Fibroblast of skin of scalp (primary cell): ENCODE results near the gene MSANTD1.
"Not testable (repeated sequence)": the region's sequence is repeated elsewhere in the genome, so short reads cannot be mapped to it uniquely, and the experiment has no call there.

Experiments used
- DNase-seq: peaks from one replicate; pipeline ENCODE4 v3.0.0-alpha.2; 2013

MSANTD1 gene

DNA sequence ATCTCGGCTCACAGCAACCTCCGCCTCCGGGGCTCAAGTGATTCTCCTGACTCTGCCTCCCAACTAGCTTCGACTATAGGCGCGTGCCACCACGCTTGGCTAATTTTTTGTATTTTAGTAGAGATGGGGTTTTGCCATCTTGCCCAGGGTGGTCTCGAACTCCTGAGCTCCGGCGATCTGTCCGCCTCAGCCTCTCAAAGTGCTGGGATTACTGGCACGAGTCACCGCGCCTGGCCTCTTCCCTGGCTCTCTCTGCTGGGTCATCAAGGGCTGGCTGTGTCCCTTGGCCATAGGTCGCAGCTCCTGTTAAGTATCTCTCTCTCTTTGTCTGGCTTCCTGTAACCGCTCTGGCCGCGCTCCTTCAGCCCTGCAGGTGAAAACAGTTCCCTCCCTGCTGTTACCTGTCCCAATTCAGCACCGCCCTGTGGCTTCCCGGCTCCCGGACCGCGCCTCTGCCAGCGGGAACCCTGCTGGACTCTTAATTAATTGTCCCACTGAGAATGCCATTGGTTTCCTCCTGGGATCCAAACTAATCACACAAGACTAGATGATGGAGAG lies 42.5 kb downstream of the MSANTD1 start:
- no peak for DNase-seq

DNA sequence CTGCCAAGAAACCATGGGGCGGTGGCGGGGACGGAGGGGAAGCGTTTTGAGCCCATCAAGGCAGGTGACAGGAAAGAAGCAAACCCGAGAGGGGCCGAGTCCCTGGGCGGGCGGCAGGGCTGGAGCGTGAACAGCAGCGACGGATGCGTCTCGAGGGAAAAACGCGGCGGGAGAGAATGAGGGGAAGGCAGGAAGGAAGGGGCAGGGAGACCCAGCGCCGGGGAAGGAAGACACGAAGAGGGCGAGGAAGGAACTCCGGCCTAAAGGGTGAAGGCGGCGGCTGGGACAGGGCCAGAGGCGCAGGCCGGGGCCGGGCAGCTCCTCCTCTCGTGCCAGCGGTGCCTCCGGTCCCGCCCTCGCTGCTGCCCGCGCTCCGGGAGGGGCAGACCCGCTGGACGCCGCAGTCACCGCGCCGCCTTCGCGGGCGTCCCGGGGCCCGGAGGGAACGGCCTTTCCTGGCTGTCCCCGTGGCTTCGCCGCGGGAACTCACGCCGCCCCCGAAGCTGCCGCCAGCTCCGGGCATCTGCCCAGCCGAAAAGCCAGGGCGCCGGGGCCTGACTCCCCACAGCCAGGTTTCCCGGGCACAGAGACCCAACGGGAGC lies 43.1 kb downstream of the MSANTD1 start:
- peak; percentile 41 for DNase-seq

DNA sequence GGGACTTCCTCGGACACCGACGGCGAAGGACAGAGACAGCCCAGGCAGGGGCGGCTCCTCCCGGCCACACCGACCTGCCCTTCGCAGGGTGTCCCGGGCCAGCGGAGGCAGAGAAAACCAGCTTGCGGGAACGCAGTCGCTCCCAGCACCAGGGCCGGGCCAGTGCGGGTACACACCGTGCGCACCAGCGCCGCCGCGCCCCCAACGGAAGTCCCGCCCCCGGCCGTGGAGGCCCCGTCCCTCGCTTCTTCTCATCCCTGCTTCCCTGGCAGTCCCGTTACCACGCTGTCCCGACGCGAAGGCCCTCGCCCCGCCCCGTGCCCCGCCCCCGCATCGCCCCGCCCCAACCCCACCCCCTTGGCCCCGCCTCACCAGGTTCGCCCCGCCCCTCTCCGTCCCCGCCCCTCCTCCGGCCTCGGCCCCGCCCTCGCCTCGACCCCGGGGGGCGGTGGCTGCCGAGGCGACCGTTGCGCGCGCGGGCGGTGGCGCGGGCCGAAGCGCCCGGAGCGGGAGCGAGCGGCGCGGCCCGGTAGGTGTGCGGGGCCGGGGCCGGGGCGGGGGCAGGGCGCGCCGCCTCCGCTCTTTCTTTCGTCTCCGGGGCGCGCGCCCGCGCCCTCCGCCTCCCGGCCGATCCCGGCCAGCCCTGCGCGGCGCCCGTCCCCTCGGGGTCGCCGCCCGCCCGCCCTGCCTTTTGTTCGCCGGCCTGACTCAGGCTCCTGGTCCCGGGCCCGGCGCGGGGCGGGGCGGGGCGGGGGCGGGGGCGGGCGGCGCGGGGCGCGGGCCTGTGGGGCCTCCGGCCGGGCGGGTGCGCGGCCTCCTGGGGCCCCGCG lies 43.8 kb downstream of the MSANTD1 start, which contains the start of gene RGS12:
Gene RGS12 (plus strand): TSS at position 451 of the 830 bp plus-strand sequence. CDS start 23,150 bp downstream, outside the sequence.
- DNase-seq = peak; percentile 94

DNA sequence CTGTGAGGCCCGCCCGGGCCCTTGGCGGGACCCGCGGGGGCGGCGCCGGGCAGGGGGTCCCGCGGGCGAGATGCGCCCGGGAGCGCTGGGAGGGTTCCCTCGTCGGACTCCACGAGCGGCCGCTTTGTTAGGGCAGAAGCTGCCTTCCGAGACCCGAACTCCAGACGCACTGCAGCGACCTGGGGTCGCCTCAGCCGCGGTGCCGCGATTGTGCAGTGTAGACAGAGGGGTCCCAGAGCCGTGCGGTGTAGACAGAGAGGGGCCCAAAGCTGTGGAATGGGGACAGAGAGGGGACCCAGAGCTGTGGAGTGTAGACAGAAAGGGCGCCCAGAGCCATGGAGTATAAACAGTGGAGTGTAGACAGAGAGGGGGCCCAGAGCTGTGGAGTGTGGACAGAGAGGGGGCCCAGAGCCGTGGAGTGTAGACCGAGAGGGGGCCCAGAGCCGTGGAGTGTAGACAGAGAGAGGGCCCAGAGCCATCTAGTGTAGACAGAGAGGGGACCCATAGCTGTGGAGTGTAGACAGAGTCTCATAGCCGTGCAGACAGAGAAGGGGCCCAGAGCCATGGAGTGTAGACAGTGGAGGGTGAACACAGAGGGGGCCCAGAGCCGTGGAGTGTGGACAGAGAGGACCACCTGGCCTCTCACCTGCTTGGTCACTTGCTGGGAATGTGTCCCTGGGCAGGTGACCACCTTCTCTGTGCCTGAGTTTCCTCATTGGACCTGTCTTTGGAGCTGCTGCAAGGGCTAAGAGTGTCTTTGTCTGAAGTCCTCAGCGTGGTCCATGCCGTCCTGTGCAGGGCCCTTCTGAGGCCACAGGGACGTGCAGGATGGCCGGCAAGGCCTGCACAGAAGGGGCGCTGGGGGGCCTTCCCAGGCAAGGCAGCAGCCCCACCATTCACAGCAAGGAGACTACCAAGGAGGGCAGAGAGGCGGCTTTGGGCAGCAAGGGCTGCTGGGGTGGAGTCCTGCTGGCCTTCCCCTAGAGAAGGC lies 44.7 kb downstream of the MSANTD1 start:
- DNase-seq = no peak

DNA sequence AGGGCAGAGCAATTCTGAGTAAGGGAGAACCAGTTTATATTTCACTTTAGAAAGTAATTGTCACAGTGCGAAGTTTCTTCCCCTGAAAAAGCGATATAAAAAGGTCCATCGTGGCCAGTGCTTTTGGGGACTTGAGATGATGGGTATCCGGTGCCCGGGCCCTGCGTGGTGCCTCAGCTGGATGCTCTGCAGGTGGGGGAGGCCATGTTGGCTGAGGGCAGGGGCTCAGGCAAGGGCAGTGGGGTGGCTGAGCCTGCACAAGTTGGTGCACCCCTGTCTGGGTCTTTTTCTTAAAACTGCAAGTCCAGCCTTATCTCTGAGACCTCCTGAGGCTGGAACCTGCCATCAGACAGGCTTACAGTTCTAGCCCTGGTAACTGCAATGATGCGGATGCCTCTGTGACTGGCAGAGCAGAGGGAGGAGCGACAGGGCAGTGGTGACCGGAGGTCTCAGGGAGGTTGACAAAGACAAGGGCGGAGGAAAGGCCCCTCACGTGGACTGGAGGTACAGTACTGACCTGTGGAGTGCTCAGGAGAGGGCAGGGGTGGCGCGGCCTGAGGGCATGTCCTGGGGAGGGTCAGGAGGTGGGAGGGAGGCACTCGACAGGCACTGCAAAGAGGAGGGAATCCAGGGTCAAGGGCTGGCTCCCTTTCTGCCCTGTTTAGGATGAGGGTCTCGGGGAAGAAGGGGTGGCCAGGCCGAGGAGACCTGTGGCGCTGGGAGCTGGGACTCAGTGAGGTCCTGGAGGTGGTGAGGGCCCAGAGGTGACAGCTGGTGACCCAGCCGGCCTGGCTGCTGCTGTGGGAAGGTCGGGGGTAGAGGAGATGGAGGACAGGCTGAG lies 45.7 kb downstream of the MSANTD1 start:
- no peak for DNase-seq

DNA sequence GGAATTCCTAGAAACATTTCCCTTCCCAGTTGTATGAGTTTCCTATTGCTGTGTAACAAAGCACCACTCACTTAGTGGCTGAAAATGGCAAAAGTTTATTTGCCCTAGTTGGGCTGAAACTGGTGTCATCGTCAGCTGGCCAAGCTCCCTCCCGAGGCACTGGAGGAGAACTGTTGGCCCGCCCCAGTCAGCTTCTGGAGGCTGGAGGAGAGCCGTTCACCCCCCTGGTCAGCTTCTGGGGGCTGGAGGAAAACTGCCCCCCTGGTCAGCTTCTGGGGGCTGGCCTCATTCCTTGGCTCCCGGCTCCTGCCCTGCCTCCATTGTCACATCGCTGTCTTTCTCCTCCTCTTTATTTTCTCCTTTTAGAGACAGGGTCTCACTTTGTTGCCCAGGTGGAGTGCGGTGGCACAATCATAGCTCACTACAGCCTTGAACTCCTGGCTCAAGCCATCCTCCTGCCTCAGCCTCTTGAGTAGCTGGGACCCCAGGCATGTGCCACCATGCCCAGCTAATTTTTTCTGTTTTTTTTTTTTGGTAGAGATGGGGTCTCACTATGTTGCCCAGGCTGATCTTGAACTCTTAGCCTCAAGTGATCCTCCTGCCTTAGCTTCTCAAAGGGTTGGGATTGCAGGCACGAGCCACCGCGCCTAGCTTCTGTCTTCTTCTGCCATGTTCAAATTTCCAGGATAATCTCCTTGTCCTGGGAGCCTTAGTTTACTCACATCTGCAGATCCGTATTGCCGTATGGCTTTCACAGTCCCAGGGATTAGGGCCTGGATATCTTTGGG lies 47.1 kb downstream of the MSANTD1 start:
- no peak for DNase-seq

DNA sequence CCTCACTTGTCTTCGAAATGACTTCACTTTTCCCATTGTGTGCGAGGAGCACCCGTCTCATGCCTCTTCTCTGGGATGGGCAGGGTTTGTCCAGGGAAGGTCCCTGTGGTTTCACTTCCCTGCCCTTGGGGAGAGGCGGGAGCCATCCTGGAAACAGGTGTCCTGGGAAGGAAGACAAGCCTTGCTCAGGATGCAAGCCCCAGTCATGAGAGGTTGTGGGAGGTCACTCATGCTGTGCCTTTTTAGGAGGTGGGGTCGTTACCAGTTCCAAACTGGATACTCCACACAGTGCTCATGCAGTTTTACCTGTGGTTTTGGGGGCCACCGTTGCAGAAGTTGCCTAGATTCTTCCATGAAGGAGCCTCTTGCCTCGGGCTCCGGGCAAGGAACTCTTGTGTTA lies 47.7 kb downstream of the MSANTD1 start:
- no peak for DNase-seq

DNA sequence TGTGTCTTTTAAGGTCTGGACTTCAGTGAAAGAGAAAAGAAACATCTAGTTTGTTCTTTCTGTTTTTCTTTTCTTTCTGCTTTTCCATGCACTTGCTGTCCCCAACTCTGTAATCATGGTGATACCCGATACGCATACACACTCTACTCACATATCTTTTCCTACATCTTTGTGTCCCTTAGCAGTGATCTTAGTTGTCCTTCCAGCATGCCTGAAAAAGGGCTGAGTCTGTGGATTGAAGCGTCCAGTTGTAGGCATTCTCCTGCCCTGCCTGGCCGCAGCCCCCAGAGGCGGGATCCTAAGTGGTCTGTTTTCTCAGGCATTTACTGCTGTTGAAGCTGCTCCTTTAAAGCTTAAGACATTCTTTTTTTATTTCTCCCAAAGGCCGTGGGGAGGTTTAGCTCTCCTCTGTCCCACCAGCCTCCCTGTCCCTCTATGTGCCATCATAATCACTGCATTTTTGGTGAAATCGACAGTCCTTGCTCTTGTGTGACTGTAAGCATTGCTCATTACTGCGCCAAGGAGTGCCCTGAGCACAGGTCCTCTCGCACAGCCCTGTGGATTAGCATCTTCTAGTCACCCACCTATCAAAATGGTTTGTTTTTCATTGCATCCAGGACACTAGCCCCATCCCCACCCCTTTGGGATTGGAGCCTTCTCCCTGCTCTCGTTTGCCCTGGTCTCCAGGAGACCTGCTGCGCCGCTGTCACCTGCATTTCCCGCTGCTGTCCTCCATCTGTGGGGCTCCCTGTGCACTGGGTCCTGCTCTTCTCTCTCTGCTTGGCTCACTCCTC lies 48.3 kb downstream of the MSANTD1 start:
- DNase-seq = no peak

DNA sequence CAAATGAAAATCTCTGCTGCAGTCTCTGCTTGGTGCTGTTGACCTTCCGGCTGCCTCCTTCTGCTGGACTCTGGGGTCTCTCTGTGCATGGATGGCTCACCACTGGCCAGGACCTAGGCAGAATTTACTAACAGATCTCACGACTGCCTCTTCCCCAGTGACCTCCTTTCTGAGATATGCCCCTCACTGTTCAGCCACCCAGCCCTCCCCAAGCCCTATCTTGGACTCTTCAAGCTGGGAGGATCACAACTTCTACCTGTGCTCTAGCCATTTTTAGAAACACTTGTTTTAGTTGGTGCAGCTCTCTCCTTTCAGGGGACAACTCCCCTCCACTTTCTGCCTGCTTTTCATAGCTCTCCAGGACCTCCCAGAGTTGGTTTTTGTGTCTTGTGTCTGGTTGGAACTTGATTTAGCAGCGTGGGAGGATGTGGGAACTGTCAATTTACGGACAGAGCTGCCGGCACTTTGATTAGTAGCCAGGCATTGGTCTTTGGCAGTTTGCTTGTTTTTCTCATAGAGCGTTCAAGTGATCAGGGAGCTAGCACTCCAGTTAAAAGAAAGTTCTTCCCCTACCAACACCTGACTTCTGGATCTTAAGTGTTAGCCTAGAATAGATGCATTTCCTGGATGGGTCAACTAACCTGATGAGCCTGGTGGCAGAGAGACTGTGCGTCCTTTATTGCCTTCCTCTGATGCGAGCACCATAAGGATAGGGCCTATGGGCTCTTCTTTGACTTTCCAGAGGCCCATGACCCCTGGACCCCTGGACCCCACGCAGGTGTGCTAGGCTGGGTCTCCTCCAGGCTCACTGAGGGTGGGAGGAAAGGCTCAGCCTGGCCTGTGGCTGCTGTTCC lies 50.4 kb downstream of the MSANTD1 start:
- no peak for DNase-seq

DNA sequence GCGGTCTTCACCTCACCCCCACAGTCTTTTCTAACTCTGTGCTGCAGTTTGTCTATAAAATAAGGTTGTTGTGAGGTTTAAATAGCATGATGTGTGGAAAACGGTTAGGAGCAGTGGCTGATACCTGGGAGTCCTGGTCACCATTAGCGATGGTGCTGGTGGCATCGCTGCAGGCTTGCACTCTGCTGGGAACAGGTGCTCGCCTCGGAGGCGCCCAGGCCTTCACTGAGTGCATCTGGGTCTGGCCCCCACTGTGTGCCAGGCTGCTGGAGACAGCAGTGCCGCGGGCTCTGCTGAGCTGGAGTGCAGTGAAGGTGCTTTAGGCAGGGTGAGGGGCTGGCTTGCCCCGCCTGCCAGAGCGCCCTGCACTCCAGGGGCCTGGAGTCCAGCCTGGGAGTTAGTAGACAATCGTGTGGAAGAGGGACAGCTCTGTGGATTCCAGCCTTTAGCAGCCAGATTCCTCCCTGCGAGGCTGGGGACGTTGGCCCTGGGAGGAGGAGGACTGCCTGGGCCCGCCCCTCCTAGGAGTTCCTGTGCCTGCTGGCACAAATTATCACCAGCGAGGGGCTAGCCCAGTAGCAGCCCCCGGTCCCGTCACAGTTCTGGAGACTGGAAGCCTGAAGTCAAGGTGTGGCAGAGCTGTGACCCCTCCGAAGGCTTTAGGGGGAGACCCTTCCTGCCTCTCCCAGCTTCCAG lies 51.2 kb downstream of the MSANTD1 start:
- no peak for DNase-seq

DNA sequence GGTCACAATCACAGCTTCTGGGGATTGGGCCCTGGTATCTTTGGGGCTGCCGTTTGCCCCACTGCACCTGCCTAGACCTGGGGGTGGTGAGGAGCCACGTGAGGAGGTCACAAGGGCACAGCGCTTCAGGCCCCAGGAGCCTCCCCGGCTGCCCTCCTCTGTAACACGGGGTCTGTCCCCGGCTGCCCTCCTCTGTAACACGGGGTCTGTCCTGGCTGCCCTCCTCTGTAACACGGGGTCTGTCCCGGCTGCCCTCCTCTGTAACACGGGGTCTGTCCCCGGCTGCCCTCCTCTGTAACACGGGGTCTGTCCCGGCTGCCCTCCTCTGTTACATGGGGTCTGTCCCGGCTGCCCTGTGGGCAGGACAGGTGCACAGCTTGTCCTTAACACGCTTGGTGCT lies 51.9 kb downstream of the MSANTD1 start:
- not testable (repeated sequence) for DNase-seq

DNA sequence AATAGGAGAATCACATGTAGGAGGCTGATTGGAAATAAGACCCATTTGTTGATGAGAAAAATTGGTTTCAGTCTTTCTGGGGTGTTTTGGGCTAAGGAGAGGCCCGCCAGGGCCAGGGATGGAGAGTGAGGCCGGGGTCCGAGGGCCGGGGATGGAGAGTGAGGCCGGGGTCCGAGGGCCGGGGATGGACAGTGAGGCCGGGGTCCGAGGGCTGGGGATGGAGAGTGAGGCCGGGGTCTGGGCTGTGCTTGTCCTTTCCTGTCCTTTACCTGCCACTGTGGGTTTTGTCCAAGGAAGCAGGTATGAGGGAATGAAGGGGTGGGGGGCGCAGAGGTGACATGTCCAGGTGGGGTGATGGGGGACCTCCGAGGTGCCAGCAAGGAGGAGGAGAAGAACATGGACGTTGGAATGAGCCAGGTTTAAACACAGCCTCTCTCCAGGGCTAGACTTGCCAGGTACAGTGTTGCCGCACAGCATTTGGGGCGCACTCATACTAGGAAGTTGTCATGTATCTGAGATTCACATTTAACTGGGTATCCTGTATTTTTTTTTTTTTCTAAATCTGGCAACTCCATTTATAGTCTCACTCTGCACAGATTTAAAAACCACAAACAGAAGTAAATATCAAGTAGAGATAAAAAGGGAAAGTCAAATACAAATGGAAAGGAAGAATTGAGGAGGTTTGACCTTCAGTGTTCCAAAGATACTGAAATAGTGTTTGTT lies 52.7 kb downstream of the MSANTD1 start:
- DNase-seq = no peak

DNA sequence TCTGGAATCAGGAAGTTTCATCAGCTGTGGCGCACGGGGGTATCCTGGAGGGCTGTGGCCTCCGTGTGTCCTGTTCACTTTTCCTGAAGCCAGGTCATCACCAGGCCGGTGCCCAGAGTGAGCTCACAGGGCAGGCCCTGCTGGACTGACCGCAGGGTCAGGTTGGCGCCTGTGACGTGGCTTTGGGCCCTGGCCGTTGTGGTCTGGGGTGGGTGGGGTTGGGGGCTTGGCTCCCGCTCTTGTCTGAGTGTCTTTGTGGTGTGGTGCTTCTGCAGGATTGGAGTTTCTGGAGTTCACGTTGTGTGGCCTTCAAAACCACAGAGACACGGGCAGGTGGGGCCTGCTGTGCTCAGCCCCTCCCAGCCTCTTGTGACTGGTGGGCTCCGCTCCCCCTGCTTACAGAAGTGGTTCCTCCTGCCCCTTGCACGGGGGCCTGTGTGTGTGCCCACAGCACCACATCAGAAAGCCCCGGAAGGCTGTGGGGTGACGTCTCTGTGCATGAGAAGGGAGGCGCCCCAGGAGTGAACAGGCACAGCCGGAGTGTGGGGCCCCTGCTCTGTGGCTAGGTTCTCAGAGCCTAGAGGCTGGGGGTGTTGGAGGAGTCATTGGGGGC lies 53.3 kb downstream of the MSANTD1 start:
- DNase-seq = no peak

DNA sequence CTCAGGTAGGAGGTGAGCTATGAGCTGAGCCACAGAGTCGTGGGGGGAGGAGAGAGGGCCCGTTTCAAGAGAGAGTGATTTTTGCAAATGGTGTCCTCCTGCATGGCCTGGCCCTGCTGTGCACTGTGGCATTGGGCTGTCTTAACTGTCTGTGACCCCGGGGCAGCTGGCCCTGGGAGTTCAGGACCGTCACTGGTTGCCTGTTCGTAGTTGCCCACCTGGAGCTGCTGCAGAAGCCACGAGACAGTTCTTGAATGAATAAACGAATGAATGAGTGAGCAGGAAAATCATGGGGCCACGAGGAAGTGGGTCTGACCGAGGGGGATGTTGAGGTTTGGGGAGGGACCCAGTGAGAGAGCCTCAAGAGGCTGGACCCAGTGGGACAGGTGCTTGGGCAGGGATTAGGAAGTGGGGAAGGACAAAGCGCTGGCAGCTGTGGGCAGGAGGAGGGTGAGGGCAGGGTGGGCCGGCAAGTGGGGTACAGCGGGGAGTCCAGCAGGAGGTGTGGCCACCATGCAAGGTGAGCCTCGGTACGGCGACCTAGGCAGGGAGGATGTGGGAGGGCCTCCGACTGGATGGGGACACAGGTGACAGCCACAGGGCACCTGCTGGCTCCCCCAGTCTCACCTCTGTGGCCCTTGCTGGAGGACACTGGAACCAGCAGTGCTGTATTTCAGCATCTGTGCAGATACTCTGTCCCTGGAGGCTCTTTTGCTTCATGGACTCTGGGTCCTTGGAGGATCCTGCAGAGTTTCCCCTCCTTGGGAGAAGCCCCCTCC lies 54.0 kb downstream of the MSANTD1 start:
- DNase-seq = no peak

DNA sequence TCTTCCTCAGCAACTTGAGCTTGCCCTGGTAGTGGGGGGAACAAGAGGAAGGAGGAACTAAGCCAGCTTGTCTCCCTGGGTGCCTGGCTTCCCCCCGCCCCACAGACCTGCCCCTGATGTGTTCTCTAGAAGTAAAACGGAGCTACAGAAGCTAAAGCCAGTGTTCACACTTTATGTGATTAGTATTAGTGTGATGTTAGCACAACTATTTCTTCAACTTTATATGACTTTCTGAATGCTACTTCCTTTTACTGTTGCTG lies 54.5 kb downstream of the MSANTD1 start:
- no peak for DNase-seq

DNA sequence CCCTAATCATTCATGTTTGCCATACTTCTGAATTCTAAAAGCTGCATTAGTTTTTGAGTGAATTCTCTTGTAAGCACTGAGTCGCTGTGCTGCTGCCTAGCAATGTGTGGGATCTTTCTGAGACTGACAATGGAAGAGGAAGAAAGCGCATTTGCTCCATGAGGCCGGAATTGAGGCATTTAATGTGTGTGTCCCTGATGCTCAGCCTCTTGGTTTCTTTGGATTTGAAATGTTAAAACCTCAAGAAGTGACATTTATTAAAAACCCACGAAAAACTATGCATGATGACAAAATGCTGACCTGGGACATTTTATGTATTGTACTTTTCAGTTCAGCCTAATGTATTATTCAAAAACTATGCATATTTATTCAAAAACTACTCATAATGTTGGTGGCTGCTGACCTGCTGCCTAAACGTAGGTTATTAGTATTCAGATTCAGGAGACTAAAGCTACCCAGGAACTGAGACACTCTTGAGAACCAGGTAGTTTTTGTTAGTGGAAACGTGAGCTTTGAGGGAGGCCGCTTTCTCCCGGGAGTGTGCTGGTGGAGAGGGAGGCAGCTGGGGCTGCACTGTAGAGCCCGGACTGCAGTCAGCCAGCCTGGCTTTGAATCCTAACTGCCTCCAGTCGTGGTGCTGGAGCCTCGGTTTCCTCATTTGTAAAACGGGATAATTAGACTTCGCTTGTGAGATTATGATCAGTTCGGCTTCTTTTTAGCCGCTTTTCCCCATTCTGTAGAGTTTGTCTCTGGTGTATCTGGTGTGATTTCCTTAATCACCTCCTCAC lies 55.2 kb downstream of the MSANTD1 start:
- DNase-seq = no peak
